K562 (cell line): Measurements from ENCODE around the gene RALGAPA2. TPM values are rescaled to one million over a fixed set of nuclear protein-coding genes. Genes with fewer than 3 reads are reported as not detected.

ENCODE experiments used
- ATAC-seq: fragments of 200-7000 bp; cut with Tn5 transposase; 3 replicates; pipeline ENCODE4 v1.9.1; 2020; ENCODE audit warnings: moderate library complexity
- BruUV-seq: library from RNA; stranded (reverse); fragments of 400-500 nt; replicated peaks from 2 replicates; lab custom pipeline; 2021; lab: Mats Ljungman, UMichigan
- CTCF ChIA-PET: fragments of 300-600 bp; formaldehyde crosslinking; extraction: SDS; loops from one replicate; lab custom pipeline; 2021; ENCODE audit warnings: low intra/inter-chr PET ratio; lab: Yijun Ruan, JAX
- POLR2A ChIA-PET: fragments of 300-600, 350-650 bp; sonication (Branson Sonifier 250); formaldehyde crosslinking; extraction: SDS; loops from one replicate; lab custom pipeline; 2021; ENCODE audit warnings: antibody characterized with exemption, inconsistent platforms; lab: Yijun Ruan, JAX
- DNase-seq, 4 experiments: peaks; one replicate each; pipeline versions ENCODE4 v3.0.0 to v3.0.0-alpha.2; 2011 to 2018; ENCODE audit warnings: low spot score in 3 of 4, mixed read lengths in 3 of 4; ENCODE audit errors: extremely low read depth in 1 of 4
- FAIRE-seq: peaks from 2 replicates; lab custom pipeline; 2011; peaks lifted over from hg19 to GRCh38; lab: Jason Lieb, UNC
- H2AFZ ChIP-seq: 2 replicates; pipeline ENCODE4 v1.6.0; 2011; ENCODE audit warnings: low read depth, low read length, control low read depth, inconsistent platforms
- H3K27ac ChIP-seq: fragments of 200-600 bp; 3 replicates; pipeline ENCODE4 v1.8.0; 2011; ENCODE audit warnings: low read depth, mild to moderate bottlenecking, control low read depth, inconsistent platforms, low read length, moderate library complexity, mixed read lengths; ENCODE audit errors: extremely low read depth
- H3K27me3 ChIP-seq, 2 experiments: fragments of 300-600 bp in 1 of 2; 2 replicates in 1 of 2; 3 replicates in 1 of 2; pipeline versions ENCODE4 v1.6.0 to v1.8.0; 2011; ENCODE audit warnings: inconsistent platforms in 2 of 2, low read length in 2 of 2, mild to moderate bottlenecking in 1 of 2, mixed read lengths in 1 of 2, moderate library complexity in 1 of 2; ENCODE audit not compliant: control insufficient read depth in 2 of 2, insufficient read depth in 2 of 2
- H3K36me3 ChIP-seq: fragments of 300-600 bp; 3 replicates; pipeline ENCODE4 v1.8.0; 2011; ENCODE audit warnings: mild to moderate bottlenecking, low read length, inconsistent platforms; ENCODE audit not compliant: control insufficient read depth, insufficient read depth
- H3K4me1 ChIP-seq, 2 experiments: fragments of 200-600 bp in 1 of 2; replicated peaks in 1 of 2; 2 replicates in 1 of 2; 3 replicates in 1 of 2; pipeline versions ENCODE4 v1.5.1 to v1.8.0; 2011; ENCODE audit warnings: inconsistent platforms in 2 of 2, low read length in 2 of 2, mild to moderate bottlenecking in 1 of 2, mixed read lengths in 1 of 2, moderate library complexity in 1 of 2; ENCODE audit not compliant: control insufficient read depth in 2 of 2, insufficient read depth in 2 of 2
- H3K4me2 ChIP-seq: 2 replicates; pipeline ENCODE4 v1.6.1; 2011; ENCODE audit warnings: low read length, control low read depth, inconsistent platforms, mixed read lengths; ENCODE audit not compliant: insufficient read depth
- H3K4me3 ChIP-seq: fragments of 200-600 bp; sonication (generic), shearing (Covaris generic); 2 replicates; pipeline ENCODE4 v1.5.1; 2016; ENCODE audit warnings: control low read depth, inconsistent platforms
- H3K79me2 ChIP-seq: fragments of 200-600 bp; 3 replicates; pipeline ENCODE4 v1.8.0; 2011; ENCODE audit warnings: low read length, inconsistent platforms; ENCODE audit not compliant: control insufficient read depth, insufficient read depth
- H3K9ac ChIP-seq, 2 experiments: 2 replicates each; pipeline versions ENCODE4 v1.6.0 to v1.6.1; 2011; ENCODE audit warnings: low read depth in 2 of 2, low read length in 2 of 2, control low read depth in 1 of 2, inconsistent platforms in 1 of 2, mild to moderate bottlenecking in 1 of 2, mixed read lengths in 1 of 2; ENCODE audit not compliant: insufficient read depth in 1 of 2
- H3K9me1 ChIP-seq: one replicate; pipeline ENCODE4 v1.6.0; 2011; ENCODE audit warnings: inconsistent platforms, mild to moderate bottlenecking, low read length, moderate library complexity; ENCODE audit not compliant: control insufficient read depth, insufficient read depth
- H3K9me3 ChIP-seq: replicated peaks from 2 replicates; pipeline ENCODE4 v1.5.1; 2011; ENCODE audit warnings: low read depth, low read length, inconsistent platforms; ENCODE audit not compliant: control insufficient read depth, insufficient read depth
- H4K20me1 ChIP-seq: replicated peaks from 2 replicates; pipeline ENCODE4 v1.6.1; 2011; ENCODE audit warnings: low read length, inconsistent platforms, mixed read lengths; ENCODE audit not compliant: control insufficient read depth, insufficient read depth
- CHD4 ChIP-seq: fragments of 200-600 bp; sonication (generic); IDR thresholded peaks from 3 replicates; pipeline ENCODE4 v1.6.1; 2012; ENCODE audit warnings: low read depth, mild to moderate bottlenecking, mixed read lengths, low read length, inconsistent platforms; ENCODE audit not compliant: insufficient read depth, insufficient replicate concordance, poor library complexity, severe bottlenecking
- CXXC5 ChIP-seq: fragments of 250-450 bp; sonication (Bioruptor Pico); IDR thresholded peaks from 2 replicates; pipeline ENCODE4 v1.8.0; 2022; ENCODE audit warnings: inconsistent platforms, mild to moderate bottlenecking, moderate library complexity
- FOXJ2 ChIP-seq: fragments of 200-800 bp; sonication (Bioruptor generic); IDR thresholded peaks from 2 replicates; pipeline ENCODE4 v1.6.1; 2016; ENCODE audit warnings: missing genetic modification characterization, missing compliant biosample characterization
- HNRNPH1 ChIP-seq: fragments of 200-400 bp; formaldehyde crosslinking; optimal IDR thresholded peaks from 2 replicates; pipeline ENCODE3; 2017; ENCODE audit warnings: low read depth, mild to moderate bottlenecking, low read length, moderate library complexity
- KAT8 ChIP-seq: fragments of 450-650 bp; IDR thresholded peaks from 2 replicates; pipeline ENCODE4 v1.6.1; 2016; ENCODE audit warnings: low read depth, mild to moderate bottlenecking
- POLR2AphosphoS5 ChIP-seq: IDR thresholded peaks from 2 replicates; pipeline ENCODE4 v1.6.1; 2011; ENCODE audit warnings: mild to moderate bottlenecking, low read depth, low read length, moderate library complexity; ENCODE audit not compliant: control insufficient read depth, insufficient read depth
- SAFB ChIP-seq: fragments of 200-400 bp; formaldehyde crosslinking; IDR thresholded peaks from 2 replicates; pipeline ENCODE4 v1.6.1; 2017; ENCODE audit warnings: low read depth, low read length, borderline replicate concordance
- TAF1 ChIP-seq: IDR thresholded peaks from 2 replicates; pipeline ENCODE4 v1.6.1; 2011; ENCODE audit warnings: mild to moderate bottlenecking, low read length, moderate library complexity; ENCODE audit not compliant: insufficient read depth, control insufficient read depth, severe bottlenecking; ENCODE audit errors: extremely low read depth
- ZEB2 ChIP-seq: fragments of 450-650 bp; IDR thresholded peaks from 2 replicates; pipeline ENCODE4 v1.6.1; 2016
- ZNF3 ChIP-seq: fragments of 250-450 bp; sonication (Bioruptor Pico); IDR thresholded peaks from 2 replicates; pipeline ENCODE4 v1.5.0; 2021; ENCODE audit warnings: mild to moderate bottlenecking, moderate library complexity
- WGBS: fragments of 100-300 bp; shearing (Covaris generic); methylation state at CpG from one replicate; pipeline ENCODE4 v1.1.6; 2016; ENCODE audit warnings: low coverage, mixed read lengths; ENCODE audit not compliant: insufficient coverage; ENCODE audit errors: missing lambda C conversion rate; 5-methylcytosine and 5-hydroxymethylcytosine counted together
- in situ Hi-C: fragments of 300-500 bp; cut with MboI; formaldehyde crosslinking; loops from 4 replicates; pipeline ENCODE4 v1.15.0; 2018; ENCODE audit warnings: inconsistent platforms, mixed read lengths
- intact Hi-C: fragments of 100-400 bp; cut with micrococcal nuclease; formaldehyde crosslinking; loops from 2 replicates; pipeline ENCODE4 v1.14.2; 2022
- polyA plus RNA-seq, 8 experiments: library from polyadenylated mRNA; depleted of rRNA in 4 of 8; stranded (reverse) in 5 of 8; unstranded in 3 of 8; fragments of >200 nt; fragmentation: Nextera tagmentation in 2 of 8; fragmentation: Illumina TruSeq in 1 of 8; extraction: Ambion mirVana in 2 of 8; extraction: Trizol in 1 of 8; gene quantifications; 2 replicates each; pipeline versions ENCODE4 v1.2.1 to v1.2.3, GENCODE V29; 2011 to 2014; ENCODE audit warnings: inconsistent platforms in 1 of 8, missing spikeins in 1 of 8
- total RNA-seq, 7 experiments: library from RNA; depleted of rRNA in 6 of 7; stranded (reverse); fragments of >200 nt in 6 of 7; fragmentation: Illumina TruSeq in 2 of 7; extraction: Trizol in 2 of 7; gene quantifications; 2 replicates each; pipeline versions ENCODE4 v1.2.1 to v1.2.3, GENCODE V29; 2011 to 2021; ENCODE audit warnings: low replicate concordance in 1 of 7
- TF ChIP-seq, protein P1 (sequence below): fragments of 200-400 bp; formaldehyde crosslinking; IDR thresholded peaks from 2 replicates; pipeline ENCODE4 v1.6.1; 2017; ENCODE audit warnings: mild to moderate bottlenecking, low read depth, low read length, moderate library complexity
- TF ChIP-seq, protein P2 (sequence below): fragments of 250-450 bp; sonication (Bioruptor Pico); IDR thresholded peaks from 2 replicates; pipeline ENCODE4 v1.6.1; 2021; ENCODE audit warnings: mild to moderate bottlenecking

Gene RALGAPA2
- total and polyA plus RNA-seq, 9 of the 15 experiments (the other 6 are each of a cell fraction or from before 2014, with no cell fraction given) = 0.35 to 2.7 (median 1.4) TPM

DNA sequence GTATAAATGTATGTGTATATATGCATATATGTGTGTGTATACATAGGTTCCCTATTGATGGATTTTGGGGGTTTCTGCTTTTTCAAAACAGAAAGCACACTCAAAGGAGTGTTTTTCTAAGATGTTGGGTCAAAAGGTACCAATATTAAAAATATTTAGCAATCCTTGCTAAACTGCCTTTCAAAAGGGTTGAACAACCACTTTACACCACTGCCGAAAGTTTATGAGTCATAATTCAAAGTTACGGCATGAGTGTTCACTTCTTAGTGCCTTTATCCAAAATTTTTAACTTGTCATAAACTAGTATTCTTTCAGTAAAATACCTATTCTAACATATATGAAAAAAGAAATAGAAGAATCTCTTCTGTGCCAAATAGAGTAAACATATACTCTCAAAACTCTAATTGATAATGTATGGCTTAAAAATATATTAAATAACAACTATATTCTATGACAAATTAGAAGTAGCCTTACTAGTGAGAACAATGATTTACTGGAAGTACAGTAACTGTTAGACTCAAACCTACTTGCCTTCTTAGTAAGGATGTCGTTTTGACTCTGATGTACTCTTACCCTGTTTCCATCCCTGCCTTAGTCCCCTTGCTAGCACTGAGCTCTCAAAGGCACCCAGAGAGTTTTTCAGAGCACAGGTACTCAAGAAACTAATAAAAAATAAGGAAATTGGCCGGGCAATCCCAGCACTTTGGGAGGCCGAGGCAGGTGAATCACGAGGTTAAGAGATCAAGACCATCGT is 208.5 kb downstream of the RALGAPA2 start:
- Histone ChIP-seq H3K9me3 (no peaks in the 10 kb centered on the region), H3K4me1 (no peaks in the 10 kb centered on the region), H3K4me2 (no peak overlapping the region), H3K27me3 (no peaks in the 10 kb centered on the region), H3K79me2 (no peaks in the 10 kb centered on the region), H3K9ac (no peak overlapping the region), H3K9me1 (no peaks in the 10 kb centered on the region), H2AFZ (no peak overlapping the region), H3K4me3 (no peak overlapping the region), H3K36me3 (no peaks in the 10 kb centered on the region), H4K20me1 (no peaks in the 10 kb centered on the region), H3K27ac (no peak overlapping the region)
- intact Hi-C loops (no loop called here), in situ Hi-C loops (no loop called here)
- FAIRE-seq (no peak), DNase-seq (no peak), ATAC-seq (no peak)
- 23% methylated on average over 6 of the region's 7 CpGs for WGBS
- BruUV-seq = no TSS peak
- TF ChIP-seq, protein P1, sequence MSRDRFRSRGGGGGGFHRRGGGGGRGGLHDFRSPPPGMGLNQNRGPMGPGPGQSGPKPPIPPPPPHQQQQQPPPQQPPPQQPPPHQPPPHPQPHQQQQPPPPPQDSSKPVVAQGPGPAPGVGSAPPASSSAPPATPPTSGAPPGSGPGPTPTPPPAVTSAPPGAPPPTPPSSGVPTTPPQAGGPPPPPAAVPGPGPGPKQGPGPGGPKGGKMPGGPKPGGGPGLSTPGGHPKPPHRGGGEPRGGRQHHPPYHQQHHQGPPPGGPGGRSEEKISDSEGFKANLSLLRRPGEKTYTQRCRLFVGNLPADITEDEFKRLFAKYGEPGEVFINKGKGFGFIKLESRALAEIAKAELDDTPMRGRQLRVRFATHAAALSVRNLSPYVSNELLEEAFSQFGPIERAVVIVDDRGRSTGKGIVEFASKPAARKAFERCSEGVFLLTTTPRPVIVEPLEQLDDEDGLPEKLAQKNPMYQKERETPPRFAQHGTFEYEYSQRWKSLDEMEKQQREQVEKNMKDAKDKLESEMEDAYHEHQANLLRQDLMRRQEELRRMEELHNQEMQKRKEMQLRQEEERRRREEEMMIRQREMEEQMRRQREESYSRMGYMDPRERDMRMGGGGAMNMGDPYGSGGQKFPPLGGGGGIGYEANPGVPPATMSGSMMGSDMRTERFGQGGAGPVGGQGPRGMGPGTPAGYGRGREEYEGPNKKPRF = no peak
- no peak for TF ChIP-seq TAF1
- TF ChIP-seq ZNF3 (CRISPR knock-in tag) = no peak
- TF ChIP-seq, protein P2, sequence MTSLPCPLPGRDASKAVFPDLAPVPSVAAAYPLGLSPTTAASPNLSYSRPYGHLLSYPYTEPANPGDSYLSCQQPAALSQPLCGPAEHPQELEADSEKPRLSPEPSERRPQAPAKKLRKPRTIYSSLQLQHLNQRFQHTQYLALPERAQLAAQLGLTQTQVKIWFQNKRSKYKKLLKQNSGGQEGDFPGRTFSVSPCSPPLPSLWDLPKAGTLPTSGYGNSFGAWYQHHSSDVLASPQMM = no peak
- no peak for TF ChIP-seq CHD4
- no peak for TF ChIP-seq HNRNPH1
- TF ChIP-seq CXXC5 (CRISPR knock-in tag) = no peak
- no peak for TF ChIP-seq POLR2AphosphoS5
- TF ChIP-seq SAFB = no peak
- no peak for TF ChIP-seq ZEB2
- no peak for TF ChIP-seq FOXJ2 (tag)
- TF ChIP-seq KAT8 = no peak
- POLR2A ChIA-PET = interaction anchor here (0.6 kb wide), 1 partner anchor 82 kb away, joined by 3 read pairs; no protein-coding TSS in a partner anchor
- CTCF ChIA-PET = no interaction called here
